CD4-positive, alpha-beta T cell treated with Interleukin-6 for 4 hours (primary cell): ENCODE measurements around the gene IQCE.
"Not testable (repeated sequence)": the region's sequence is repeated elsewhere in the genome, so short reads cannot be mapped to it uniquely, and the experiment has no call there.

Source experiments
- DNase-seq: peaks from one replicate; pipeline ENCODE4 v3.0.0-alpha.2; 2020; ENCODE audit warnings: mixed read lengths

Gene IQCE

GRCh38 chr7:2580636-2581035 lies 21.9 kb downstream of the IQCE start:
- DNase-seq: no peak

GRCh38 chr7:2582006-2582735 lies 23.4 kb downstream of the IQCE start:
- no peak for DNase-seq

GRCh38 chr7:2583798-2584580 lies 25.2 kb downstream of the IQCE start:
- no peak for DNase-seq

- no peak for DNase-seq
These were observed 26.7 kb downstream of the IQCE start for GRCh38 chr7:2585446-2585845.

- DNase-seq: no peak
These were observed 27.7 kb downstream of the IQCE start for GRCh38 chr7:2586326-2587020.

GRCh38 chr7:2587134-2587533 lies 28.4 kb downstream of the IQCE start:
- DNase-seq: no peak

GRCh38 chr7:2587778-2588177 lies 29.0 kb downstream of the IQCE start:
- DNase-seq: no peak

- DNase-seq: no peak
These were observed 30.6 kb downstream of the IQCE start for GRCh38 chr7:2589341-2589740.

- DNase-seq: not testable (repeated sequence)
These were observed 31.2 kb downstream of the IQCE start for GRCh38 chr7:2589941-2590340.

GRCh38 chr7:2592375-2592865 lies 33.6 kb downstream of the IQCE start:
- DNase-seq: no peak

- DNase-seq: no peak
These were observed 34.4 kb downstream of the IQCE start for GRCh38 chr7:2593036-2593727.

GRCh38 chr7:2594599-2594998 lies 35.8 kb downstream of the IQCE start:
- DNase-seq: no peak

GRCh38 chr7:2595258-2595860 lies 36.6 kb downstream of the IQCE start:
- DNase-seq: no peak

GRCh38 chr7:2596464-2597272 lies 37.9 kb downstream of the IQCE start:
- no peak for DNase-seq

- DNase-seq: no peak
These were observed 38.5 kb downstream of the IQCE start for GRCh38 chr7:2597273-2597640.

GRCh38 chr7:2598154-2598823 lies 39.5 kb downstream of the IQCE start:
- no peak for DNase-seq

- no peak for DNase-seq
These were observed 42.3 kb downstream of the IQCE start for GRCh38 chr7:2601065-2601464.

- no peak for DNase-seq
These were observed 43.1 kb downstream of the IQCE start for GRCh38 chr7:2601907-2602306.

GRCh38 chr7:2602406-2603043 lies 43.7 kb downstream of the IQCE start:
- no peak for DNase-seq
